SW480 (cell line): Measurements from ENCODE around the gene SYF2.
"Not testable (repeated sequence)": the region's sequence is repeated elsewhere in the genome, so short reads cannot be mapped to it uniquely, and the experiment has no call there.

Experiments
- DNase-seq: peaks from one replicate; pipeline ENCODE4 v3.0.0-alpha.2; 2016; ENCODE audit warnings: low spot score

Gene SYF2

DNA sequence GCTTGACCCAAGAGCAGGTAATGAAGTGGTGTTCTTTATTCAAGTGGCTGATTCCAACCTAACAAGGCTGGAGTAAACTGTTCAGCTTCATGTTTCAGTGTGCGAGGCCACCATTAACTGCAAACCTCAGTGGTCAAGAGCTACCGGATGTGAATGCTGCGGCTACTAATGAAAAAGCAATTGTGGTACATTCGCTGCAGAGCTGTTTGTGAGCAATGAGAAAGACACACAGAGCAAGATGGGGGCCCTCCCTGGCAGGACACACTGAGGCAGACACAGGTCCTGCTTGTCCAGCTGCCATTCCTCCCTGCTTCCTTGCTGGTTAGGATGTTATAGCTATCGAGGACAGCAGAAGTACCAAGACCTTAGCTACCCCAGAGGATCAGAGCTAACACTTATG, 26.1 kb downstream of the SYF2 start:
- DNase-seq, result no peak

GRCh38 chr1:25205786-25206185, 26.5 kb downstream of the SYF2 start:
- no peak for DNase-seq

DNA sequence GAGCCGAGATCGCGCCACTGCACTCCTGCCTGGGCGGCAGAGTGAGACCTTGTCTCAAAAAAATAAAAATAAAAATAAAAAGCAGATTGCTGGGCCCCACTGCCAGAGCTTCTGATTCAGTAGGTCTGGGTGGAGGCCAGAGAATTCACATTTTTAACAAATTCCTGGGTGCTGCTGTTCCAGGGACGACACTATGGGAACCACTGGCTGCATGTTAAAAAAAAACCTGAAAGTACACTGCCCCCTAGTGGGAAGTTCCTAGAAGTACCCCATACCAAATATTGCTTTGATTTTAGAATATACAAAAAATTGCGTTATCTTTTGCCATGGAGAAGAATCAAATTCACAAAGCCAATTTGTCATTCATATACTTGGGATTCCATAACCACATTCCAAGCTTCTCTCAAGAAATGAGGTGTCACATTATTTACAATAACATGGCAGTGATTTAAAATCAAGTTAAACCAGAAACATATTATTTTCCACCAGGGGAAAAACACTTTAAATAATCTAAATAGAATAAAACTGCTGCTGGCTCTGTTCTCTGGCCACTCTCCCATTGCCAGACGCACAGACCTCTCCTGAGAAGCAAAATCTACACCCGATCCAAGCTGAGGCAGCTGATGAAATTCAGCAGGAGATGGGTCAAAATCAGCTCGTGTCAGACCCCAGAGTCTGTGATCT, 27.4 kb downstream of the SYF2 start:
- peak; percentile 72 for DNase-seq

- DNase-seq, result peak; percentile 33
Measured at GRCh38 chr1:25201006-25201405, 31.3 kb downstream of the SYF2 start.

GRCh38 chr1:25199819-25200620, 32.3 kb downstream of the SYF2 start:
- peak; percentile 83 for DNase-seq

DNA sequence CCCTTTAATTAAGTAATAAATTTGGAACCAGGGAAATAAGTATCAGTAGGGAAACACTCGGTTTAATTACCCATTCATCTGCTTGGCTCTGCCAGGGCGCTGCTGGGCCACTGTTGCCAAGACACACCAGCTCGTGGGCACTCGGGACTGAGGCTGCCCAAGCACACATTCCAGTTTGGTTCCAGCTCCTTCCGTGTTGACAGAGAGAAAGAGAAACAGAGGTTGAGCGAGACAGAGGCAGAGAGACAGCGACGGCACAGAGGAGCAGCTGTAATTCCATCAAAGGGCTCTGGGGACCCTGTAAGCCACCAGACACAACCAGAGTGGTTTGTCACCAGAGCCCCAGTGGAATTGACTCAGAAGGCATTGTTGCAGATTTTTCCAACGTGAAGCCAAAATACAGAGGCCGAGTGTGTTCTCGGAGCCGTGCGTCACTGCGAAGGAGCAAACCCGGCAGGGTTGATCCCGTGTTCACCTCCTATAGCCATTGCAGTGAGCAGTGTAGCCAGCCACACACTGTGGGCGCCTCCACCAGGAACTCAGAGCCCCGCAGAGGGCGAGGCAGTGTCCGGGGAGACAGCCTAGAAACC, 33.5 kb downstream of the SYF2 start:
- peak; percentile 94 for DNase-seq

- peak; percentile 97 for DNase-seq
Measured at GRCh38 chr1:25197982-25198662, 34.2 kb downstream of the SYF2 start.

DNA sequence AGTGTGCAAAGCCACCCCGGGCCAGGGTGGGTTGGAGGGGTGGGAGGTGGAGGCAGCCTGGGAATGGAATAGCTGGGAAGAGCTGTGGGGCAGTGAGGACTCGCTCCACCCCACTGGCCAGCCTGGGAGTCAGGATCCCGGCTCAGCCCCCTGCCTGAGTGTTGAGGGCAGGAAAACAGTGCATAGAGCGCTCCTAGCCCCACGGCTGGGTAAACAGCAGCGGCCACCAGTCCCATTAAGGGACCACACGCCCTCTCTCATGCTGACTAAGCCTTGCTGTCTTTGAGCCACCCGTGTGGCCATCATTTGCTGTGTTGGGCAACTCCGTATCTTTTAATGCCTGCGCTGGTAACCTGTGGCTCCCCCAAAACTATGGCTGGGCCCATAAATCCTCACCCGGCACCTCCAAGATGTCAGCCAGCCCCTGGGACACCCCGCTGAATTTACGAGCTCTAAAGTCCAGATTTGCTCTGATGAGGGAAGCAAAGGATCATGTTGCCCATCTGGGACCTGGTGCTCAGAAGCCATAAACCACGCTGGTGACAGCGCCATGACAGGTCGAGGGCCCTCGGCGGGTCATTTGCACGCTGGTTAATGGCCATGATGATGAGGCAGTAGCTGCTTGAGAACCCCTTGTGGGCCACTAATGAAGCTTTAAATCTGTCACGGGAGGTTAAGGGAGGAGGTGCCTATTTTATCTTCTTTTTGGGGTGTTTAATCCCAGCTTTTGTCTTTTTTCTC, 34.9 kb downstream of the SYF2 start:
- peak; percentile 92 for DNase-seq

- DNase-seq, result peak; percentile 54
Measured at GRCh38 chr1:25196830-25197229, 35.5 kb downstream of the SYF2 start.

- peak; percentile 98 for DNase-seq
Measured at GRCh38 chr1:25195835-25196234, 36.5 kb downstream of the SYF2 start.

- DNase-seq, result peak; percentile 80
Measured at GRCh38 chr1:25194572-25195020, 37.7 kb downstream of the SYF2 start.

DNA sequence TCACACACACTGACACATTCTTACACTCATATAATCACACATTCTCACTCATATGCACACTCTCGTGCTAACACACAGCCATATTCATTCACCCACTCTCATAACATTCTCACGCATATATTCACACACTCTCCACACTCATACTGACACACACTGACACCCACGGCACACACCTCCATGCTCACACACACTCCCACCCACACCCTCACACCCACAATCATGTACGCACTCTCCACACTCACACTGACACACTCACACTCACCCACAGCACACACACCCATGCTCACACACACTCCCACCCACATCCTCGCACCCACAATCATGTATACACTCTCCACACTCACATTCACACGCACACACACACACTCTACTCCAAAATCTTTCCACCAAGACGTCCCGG, 38.2 kb downstream of the SYF2 start:
- DNase-seq, result no peak

GRCh38 chr1:25193229-25193628, 39.1 kb downstream of the SYF2 start:
- no peak for DNase-seq

DNA sequence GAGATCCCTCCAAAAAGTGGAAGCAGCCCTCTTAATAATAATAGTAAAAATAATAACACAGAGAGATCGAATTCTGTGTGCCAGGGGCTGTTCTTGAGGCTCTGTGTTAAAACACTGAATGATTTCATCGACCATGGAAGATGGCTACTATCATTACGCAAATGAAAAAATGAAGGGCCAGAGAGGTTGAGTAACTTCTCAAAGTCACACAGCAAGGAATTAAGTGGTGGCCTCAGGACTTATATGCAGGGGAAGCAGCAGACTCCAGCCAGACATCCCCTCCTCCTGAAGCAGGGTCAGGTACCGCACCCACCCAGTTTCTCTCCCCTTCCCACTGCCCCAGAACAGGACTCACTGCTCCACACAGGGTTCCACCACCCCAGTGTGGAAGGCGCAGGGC, 40.1 kb downstream of the SYF2 start:
- DNase-seq, result no peak

DNA sequence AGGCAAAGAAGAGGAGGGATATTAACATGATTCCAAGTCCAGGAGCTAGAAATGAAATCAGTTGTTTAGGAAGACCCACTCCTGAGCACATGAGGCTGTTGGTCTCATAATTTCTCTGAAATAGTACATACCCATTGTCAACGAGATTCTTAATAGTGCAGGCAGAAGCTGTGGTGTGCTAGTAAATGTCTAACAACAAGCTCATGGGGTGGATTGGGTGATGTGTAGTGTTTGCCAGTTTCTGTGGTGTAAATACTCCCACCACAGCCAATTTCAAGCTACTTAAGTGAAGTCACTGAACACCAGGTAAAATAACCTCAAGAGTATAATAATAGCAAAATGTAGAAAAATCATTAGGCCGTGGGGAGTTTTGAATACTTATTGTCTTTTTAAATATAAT, 42.0 kb downstream of the SYF2 start:
- DNase-seq, result no peak

GRCh38 chr1:25187904-25188303, 44.4 kb downstream of the SYF2 start:
- DNase-seq, result not testable (repeated sequence)

DNA sequence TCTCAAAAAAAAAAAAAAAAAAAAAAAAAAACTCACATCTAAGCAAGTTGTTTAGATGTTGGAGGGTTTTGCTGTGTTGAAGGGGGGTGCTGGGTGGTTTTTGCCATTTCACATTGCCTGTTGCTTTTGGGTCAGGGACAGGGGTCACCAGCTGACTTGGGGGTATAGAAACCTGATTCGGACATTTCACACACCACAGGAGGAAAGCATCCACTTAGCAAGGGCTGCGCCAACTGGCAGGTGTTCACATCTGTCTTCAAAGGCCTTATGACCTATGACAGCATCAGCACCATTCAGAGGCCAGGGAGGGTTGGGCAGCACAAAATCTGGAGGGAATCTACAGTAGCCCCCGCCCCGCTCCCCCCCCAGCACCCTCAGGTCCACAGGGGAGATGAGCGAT, 45.2 kb downstream of the SYF2 start:
- no peak for DNase-seq

DNA sequence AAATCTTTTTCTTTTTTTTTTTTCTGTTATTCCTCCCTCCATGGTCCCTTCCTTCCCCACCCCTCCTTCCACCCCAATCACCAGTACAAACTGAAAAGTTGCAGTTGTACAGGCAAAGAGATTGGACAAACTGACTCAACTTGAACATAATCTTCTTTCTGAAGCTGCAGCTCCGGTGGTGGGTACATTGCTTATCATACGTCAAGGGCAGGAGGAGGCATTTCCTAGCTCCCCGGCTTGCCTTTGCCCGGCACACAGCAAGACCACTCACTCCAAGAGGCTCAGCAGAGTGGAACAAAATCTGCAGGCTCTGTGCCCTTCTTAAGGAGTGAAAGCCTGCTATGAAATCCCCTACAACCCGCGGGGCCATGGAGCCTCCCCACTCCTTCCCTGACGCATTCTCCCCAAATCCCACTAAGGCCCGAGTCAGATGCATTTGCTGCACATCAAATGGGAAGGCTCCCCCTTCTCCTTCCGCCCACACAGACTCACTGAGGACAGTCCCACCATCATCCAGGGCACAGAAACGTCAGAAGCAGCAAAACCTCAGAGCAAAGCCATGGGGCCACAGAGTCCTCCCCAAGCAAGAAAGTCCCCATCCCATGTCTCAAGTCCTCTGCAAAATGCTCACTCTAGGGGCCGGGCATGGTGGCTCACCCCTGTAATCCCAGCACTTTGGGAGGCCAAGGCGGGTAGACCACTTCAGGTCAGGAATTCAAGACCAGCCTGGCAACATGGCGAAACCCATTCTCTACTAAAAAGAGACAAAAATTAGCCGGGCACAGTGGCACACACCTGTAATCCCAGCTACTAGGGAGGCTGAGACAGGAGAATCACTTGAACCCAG, 45.9 kb downstream of the SYF2 start:
- no peak for DNase-seq

DNA sequence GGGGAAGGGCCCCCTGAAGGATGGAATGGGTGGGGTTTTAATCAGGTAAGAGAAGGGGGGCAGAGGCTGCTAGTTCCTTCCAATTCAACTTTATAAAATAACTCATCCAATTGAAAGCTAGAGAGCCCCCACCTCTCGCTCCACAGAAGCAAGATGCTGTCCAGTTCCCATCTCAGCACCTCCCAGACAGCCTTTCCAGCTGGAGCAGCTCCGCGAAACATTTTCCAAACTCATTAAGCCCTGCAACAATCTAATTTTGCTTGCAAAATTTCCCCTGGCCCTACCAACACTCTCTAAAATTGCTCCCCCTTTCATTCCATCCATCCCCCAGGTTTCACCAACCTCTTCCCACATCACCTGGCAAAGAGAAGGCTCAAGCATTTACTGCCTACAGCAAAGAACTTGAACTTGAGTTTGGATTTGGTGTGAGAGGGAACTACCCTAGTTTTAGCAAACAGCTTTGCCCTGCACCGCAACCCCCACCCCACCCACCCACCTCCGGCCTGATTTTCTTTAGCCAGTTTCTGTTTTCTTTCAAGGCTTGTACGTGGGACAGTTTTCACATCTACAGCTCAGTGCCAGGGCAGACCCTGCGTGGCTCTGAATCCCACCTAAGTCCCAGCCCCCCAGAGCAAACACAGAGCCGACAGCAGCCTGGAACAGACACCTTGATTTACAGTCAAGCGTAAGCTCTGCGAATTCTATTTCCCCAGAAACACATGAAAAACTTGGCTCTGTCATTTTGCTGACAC, 46.7 kb downstream of the SYF2 start:
- no peak for DNase-seq
